ENCODE data around the gene BBS12. TPM values are rescaled to one million over a fixed set of nuclear protein-coding genes. Genes with fewer than 3 reads are reported as not detected.
A peak's percentile ranks its signal among the peaks of the same experiment; 100 is the strongest.

The BBS12 gene
- polyA plus RNA-seq, 1 of the 3 experiments (the other 2 are of a cell fraction) = 1.5 TPM

DNA sequence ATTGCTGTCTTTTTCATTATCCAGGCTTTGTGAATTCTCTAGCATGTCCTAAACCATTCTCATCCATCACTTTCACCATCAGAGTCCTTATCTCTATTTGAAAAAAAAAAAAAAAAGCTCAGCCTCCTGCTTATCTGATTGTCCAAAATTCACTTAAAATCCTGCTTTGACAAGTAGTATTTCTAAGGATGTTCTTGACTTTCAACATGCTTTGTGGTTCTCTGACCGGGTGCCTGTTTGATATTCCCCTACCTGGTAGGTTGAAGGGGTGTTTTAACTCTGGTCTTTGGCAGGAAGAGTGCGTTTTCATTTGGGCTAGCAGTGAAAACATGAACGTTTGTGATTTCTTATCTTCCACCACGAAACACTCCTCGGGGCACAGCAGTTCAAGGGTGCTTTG is 17.3 kb upstream of the BBS12 start:
- CTCF ChIA-PET = interaction anchor here (0.6 to 1.2 kb wide), 3 partner anchors 16 to 1226 kb away, joined by 3 read pairs; no protein-coding TSS in a partner anchor
- no peak overlapping the region for H3K27ac ChIP-seq (ENCODE audit: low read depth in 2 of 2, low read length in 1 of 2)
- no peaks in the 10 kb centered on the region for H3K9me2 ChIP-seq
- 0 out of 2 replicates have a peak overlapping the region, but pooled peaks have one; percentile 3 for H3K9ac ChIP-seq
- H3K9me3 ChIP-seq = no peaks in the 10 kb centered on the region
- no peaks in the 10 kb centered on the region for H4K20me1 ChIP-seq (ENCODE audit: insufficient read depth)
- H3K36me3 ChIP-seq (replicated peaks in 1 of 2; ENCODE audit: control insufficient read depth in 1 of 2, insufficient read depth in 2 of 2, low read length in 1 of 2) = no peaks in the 10 kb centered on the region
- no peak overlapping the region for H3K4me2 ChIP-seq
- H3K4me3 ChIP-seq (ENCODE audit: low read depth in 2 of 2, low read length in 1 of 2) = no peak overlapping the region
- no peaks in the 10 kb centered on the region for H3K79me2 ChIP-seq (ENCODE audit: insufficient read depth)
- TF ChIP-seq ELF1 (IDR thresholded peaks at IDR 0.05) (no peak), GATA2 (CRISPR knock-in tag; IDR thresholded peaks at IDR 0.05) (peak; percentile 68), SMC3 (IDR thresholded peaks at IDR 0.05; ENCODE audit: low read depth, low read length) (no peak), RCOR1 (IDR thresholded peaks at IDR 0.05; ENCODE audit: low read length) (0 out of 2 replicates have a peak, but pooled peaks have one; percentile 31), FOXJ3 (CRISPR knock-in tag; IDR thresholded peaks at IDR 0.05) (no peak), NFIC (IDR thresholded peaks at IDR 0.05; ENCODE audit: borderline replicate concordance) (no peak), YY1 (IDR thresholded peaks at IDR 0.05; ENCODE audit: low read depth) (no peak)
- peaks cover 9% of the 10 kb centered on the region for H3F3A ChIP-seq (replicated peaks; ENCODE audit: insufficient read depth)
- peak overlapping the region; percentile 68; the same call in 1 of the 2 replicates for H2AFZ ChIP-seq (ENCODE audit: low read depth)
- DNase-seq = peak; percentile 21
- WGBS (ENCODE audit: low lambda C conversion rate) = 18% methylated on average over 5 of the region's 5 CpGs
- POLR2A ChIA-PET = no interaction called here
- no peaks in the 10 kb centered on the region for H3K27me3 ChIP-seq (ENCODE audit: insufficient read depth)
- peaks cover under 1 to 3% of the 10 kb centered on the region in 2 experiments; a peak in 2 of 4 replicates for H3K4me1 ChIP-seq (ENCODE audit: control insufficient read depth in 1 of 2, insufficient read depth in 2 of 2, low read depth in 1 of 2, low read length in 1 of 2)

- WGBS (ENCODE audit: low lambda C conversion rate) = 11% methylated on average over 4 of the region's 4 CpGs
- CTCF ChIA-PET = interaction anchor here (0.6 to 1.8 kb wide), 22 partner anchors 9 to 818 kb away, joined by 3 to 12 read pairs (median 4); partner anchors contain the start of gene BBS12
- H3K4me2 ChIP-seq = no peak overlapping the region
- TF ChIP-seq JUND (IDR thresholded peaks at IDR 0.05) = no peak
- no peak for TF ChIP-seq EP300 (IDR thresholded peaks at IDR 0.05; ENCODE audit: borderline replicate concordance in 1 of 2, low read depth in 1 of 2, low read length in 1 of 2)
- no peak for TF ChIP-seq NRF1 (IDR thresholded peaks at IDR 0.05; ENCODE audit: low read depth, low read length)
- no peak for TF ChIP-seq NFIC (IDR thresholded peaks at IDR 0.05; ENCODE audit: borderline replicate concordance)
- peak; percentile 86 for TF ChIP-seq SMC3 (IDR thresholded peaks at IDR 0.05; ENCODE audit: low read depth, low read length)
- peak; percentile 97 for TF ChIP-seq CTCF (IDR thresholded peaks at IDR 0.05)
- TF ChIP-seq ZBTB33 (IDR thresholded peaks at IDR 0.05; ENCODE audit: borderline replicate concordance, low read depth) = no peak
- TF ChIP-seq MXI1 (IDR thresholded peaks at IDR 0.05; ENCODE audit: low read depth, low read length) = no peak
- peak; percentile 83 for TF ChIP-seq PBX3 (IDR thresholded peaks at IDR 0.05)
- no peak for TF ChIP-seq RXRA (IDR thresholded peaks at IDR 0.05; ENCODE audit: borderline replicate concordance, low read depth)
- TF ChIP-seq, protein P1, sequence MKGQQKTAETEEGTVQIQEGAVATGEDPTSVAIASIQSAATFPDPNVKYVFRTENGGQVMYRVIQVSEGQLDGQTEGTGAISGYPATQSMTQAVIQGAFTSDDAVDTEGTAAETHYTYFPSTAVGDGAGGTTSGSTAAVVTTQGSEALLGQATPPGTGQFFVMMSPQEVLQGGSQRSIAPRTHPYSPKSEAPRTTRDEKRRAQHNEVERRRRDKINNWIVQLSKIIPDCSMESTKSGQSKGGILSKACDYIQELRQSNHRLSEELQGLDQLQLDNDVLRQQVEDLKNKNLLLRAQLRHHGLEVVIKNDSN (IDR thresholded peaks at IDR 0.05; ENCODE audit: borderline replicate concordance, low read depth) = no peak
- TF ChIP-seq, protein P2, sequence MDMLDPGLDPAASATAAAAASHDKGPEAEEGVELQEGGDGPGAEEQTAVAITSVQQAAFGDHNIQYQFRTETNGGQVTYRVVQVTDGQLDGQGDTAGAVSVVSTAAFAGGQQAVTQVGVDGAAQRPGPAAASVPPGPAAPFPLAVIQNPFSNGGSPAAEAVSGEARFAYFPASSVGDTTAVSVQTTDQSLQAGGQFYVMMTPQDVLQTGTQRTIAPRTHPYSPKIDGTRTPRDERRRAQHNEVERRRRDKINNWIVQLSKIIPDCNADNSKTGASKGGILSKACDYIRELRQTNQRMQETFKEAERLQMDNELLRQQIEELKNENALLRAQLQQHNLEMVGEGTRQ (IDR thresholded peaks at IDR 0.05; ENCODE audit: borderline replicate concordance, low read depth, low read length) = no peak
- TF ChIP-seq RAD21 (IDR thresholded peaks at IDR 0.05; ENCODE audit: low read length) = peak; percentile 77
- TF ChIP-seq GABPA (IDR thresholded peaks at IDR 0.05; ENCODE audit: low read depth) = no peak
- TF ChIP-seq TCF12 (IDR thresholded peaks at IDR 0.05) = no peak
- TF ChIP-seq FOSL2 (IDR thresholded peaks at IDR 0.05; ENCODE audit: borderline replicate concordance, low read depth) = no peak
- TF ChIP-seq ELF1 (IDR thresholded peaks at IDR 0.05) = no peak
- no peak for TF ChIP-seq SIN3A (IDR thresholded peaks at IDR 0.05; ENCODE audit: borderline replicate concordance, low read depth, low read length)
- no peak for TF ChIP-seq RCOR1 (IDR thresholded peaks at IDR 0.05; ENCODE audit: low read length)
Observed at GRCh38 chr4:122716825-122717448, 15.6 kb upstream of the BBS12 start.

More at GRCh38 chr4:122716825-122717448, 15.6 kb upstream of the BBS12 start:
- POLR2A ChIA-PET = no interaction called here
- Histone ChIP-seq H3K4me3 (ENCODE audit: low read depth in 2 of 2, low read length in 1 of 2) (no peak overlapping the region; a peak in 1 of 4 replicates), H3K36me3 (replicated peaks in 1 of 2; ENCODE audit: control insufficient read depth in 1 of 2, insufficient read depth in 2 of 2, low read length in 1 of 2) (no peaks in the 10 kb centered on the region), H3K27me3 (ENCODE audit: insufficient read depth) (no peaks in the 10 kb centered on the region), H3K9me3 (no peaks in the 10 kb centered on the region), H3K4me1 (ENCODE audit: control insufficient read depth in 1 of 2, insufficient read depth in 2 of 2, low read depth in 1 of 2, low read length in 1 of 2) (peaks cover 0 to 3% of the 10 kb centered on the region in 2 experiments; a peak in 2 of 4 replicates), H2AFZ (ENCODE audit: low read depth) (no peak overlapping the region), H3F3A (replicated peaks; ENCODE audit: insufficient read depth) (peaks cover 8% of the 10 kb centered on the region), H3K79me2 (ENCODE audit: insufficient read depth) (no peaks in the 10 kb centered on the region), H3K9ac (no peak overlapping the region), H4K20me1 (ENCODE audit: insufficient read depth) (no peaks in the 10 kb centered on the region), H3K9me2 (no peaks in the 10 kb centered on the region), H3K27ac (ENCODE audit: low read depth in 2 of 2, low read length in 1 of 2) (no peak overlapping the region)
- DNase-seq = peak; percentile 67
